ENCODE data around the gene LRRIQ3. TPM values are rescaled to one million over a fixed set of nuclear protein-coding genes. Genes with fewer than 3 reads are reported as not detected.

LRRIQ3 gene
- polyA plus RNA-seq, 3 donors = 0.08 to 0.35 TPM; not detected in 1

DNA sequence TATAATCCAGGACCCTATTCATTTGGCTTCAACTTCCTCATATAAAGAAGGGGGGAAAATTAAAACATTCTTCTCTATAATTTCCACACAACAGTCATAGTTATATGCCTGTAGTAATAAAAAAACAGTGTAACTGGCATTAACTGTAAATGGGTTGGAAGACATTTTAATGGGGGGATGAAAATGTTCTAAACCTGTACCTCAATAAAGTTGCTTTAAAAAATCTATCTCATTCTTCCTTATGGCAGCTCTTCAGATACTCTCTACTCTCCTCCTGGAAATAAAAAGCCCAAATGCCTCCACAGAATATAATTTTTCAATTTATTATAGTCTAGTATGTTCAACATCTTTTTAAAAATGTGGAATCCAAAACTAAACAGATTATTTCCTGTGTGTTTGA lies 2.6 kb downstream of the LRRIQ3 start:
- Histone ChIP-seq H3K9ac (ENCODE audit: insufficient read depth, low read length, poor library complexity, severe bottlenecking) (no peak overlapping the region), H4K20me1 (ENCODE audit: insufficient read depth, low read length) (no peaks in the 10 kb centered on the region), H3K4me1 (ENCODE audit: control insufficient read depth in 1 of 2, insufficient read depth in 2 of 2, low read length in 2 of 2) (peaks cover 14 to 24% of the 10 kb centered on the region in 2 donors), H3K27me3 (ENCODE audit: control insufficient read depth in 2 of 2, insufficient read depth in 2 of 2, low read length in 2 of 2) (no peaks in the 10 kb centered on the region), H3K79me2 (ENCODE audit: insufficient read depth, low read length) (peaks cover 9% of the 10 kb centered on the region), H3K9me3 (replicated peaks in 1 of 2; ENCODE audit: control insufficient read depth in 1 of 2, insufficient read depth in 1 of 2, low read length in 2 of 2) (no peaks in the 10 kb centered on the region), H2AFZ (ENCODE audit: insufficient read depth, low read depth, low read length, poor library complexity, severe bottlenecking) (no peak overlapping the region), H3K4me3 (replicated peaks in 1 of 3; ENCODE audit: low read depth in 2 of 3, low read length in 3 of 3) (no peak overlapping the region), H3K4me2 (replicated peaks; ENCODE audit: extremely low read depth, low read length, poor library complexity, severe bottlenecking) (no peak overlapping the region), H3K36me3 (replicated peaks in 1 of 2; ENCODE audit: control insufficient read depth in 1 of 2, insufficient read depth in 2 of 2, low read length in 2 of 2) (no peaks in the 10 kb centered on the region), H3K27ac (ENCODE audit: low read depth in 1 of 2, low read length in 2 of 2) (no peak overlapping the region)
- Mint-ChIP-seq H3K9me3 (peaks cover 0 to 2% (median 0%) of the 10 kb centered on the region in 7 donors), H3K36me3 (peaks cover 2 to 3% of the 10 kb centered on the region in 2 donors), H3K4me3 (no peak overlapping the region), H3K27me3 (ENCODE audit: low read depth in 3 of 3) (peaks cover 0 to 4% (median 0%) of the 10 kb centered on the region in 3 donors), H3K4me1 (peaks cover 19% of the 10 kb centered on the region), H3K27ac (no peak overlapping the region)
- intact Hi-C loops (cut with micrococcal nuclease) = no loop called here
- DNase-seq = no peak
- TF ChIP-seq, protein P1, sequence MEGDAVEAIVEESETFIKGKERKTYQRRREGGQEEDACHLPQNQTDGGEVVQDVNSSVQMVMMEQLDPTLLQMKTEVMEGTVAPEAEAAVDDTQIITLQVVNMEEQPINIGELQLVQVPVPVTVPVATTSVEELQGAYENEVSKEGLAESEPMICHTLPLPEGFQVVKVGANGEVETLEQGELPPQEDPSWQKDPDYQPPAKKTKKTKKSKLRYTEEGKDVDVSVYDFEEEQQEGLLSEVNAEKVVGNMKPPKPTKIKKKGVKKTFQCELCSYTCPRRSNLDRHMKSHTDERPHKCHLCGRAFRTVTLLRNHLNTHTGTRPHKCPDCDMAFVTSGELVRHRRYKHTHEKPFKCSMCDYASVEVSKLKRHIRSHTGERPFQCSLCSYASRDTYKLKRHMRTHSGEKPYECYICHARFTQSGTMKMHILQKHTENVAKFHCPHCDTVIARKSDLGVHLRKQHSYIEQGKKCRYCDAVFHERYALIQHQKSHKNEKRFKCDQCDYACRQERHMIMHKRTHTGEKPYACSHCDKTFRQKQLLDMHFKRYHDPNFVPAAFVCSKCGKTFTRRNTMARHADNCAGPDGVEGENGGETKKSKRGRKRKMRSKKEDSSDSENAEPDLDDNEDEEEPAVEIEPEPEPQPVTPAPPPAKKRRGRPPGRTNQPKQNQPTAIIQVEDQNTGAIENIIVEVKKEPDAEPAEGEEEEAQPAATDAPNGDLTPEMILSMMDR (IDR thresholded peaks at IDR 0.05) = no peak

DNA sequence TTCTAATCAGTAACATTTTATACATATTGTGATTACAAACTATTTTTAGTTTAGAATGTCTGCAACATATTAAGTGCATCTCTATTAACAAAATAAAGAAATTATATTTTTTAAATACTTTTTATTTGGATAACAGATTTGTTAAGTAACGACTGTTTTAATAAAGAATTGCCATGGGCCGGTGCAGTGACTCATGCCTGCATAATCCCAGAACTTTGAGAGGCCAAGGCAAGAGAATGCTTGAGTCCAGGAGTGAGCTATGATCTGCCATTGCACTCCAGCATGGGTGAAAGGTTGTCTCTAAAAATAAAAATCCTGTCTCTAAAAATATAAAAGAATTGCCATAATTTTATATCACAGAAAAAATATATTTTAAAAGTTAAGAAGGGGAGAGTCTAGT lies 4.1 kb downstream of the LRRIQ3 start:
- Histone ChIP-seq H3K27ac (ENCODE audit: low read depth in 1 of 2, low read length in 2 of 2) (no peak overlapping the region), H3K79me2 (ENCODE audit: insufficient read depth, low read length) (peaks cover 6% of the 10 kb centered on the region), H2AFZ (ENCODE audit: insufficient read depth, low read depth, low read length, poor library complexity, severe bottlenecking) (no peak overlapping the region), H3K9me3 (replicated peaks in 1 of 2; ENCODE audit: control insufficient read depth in 1 of 2, insufficient read depth in 1 of 2, low read length in 2 of 2) (no peaks in the 10 kb centered on the region), H3K4me1 (ENCODE audit: control insufficient read depth in 1 of 2, insufficient read depth in 2 of 2, low read length in 2 of 2) (peaks cover 6 to 11% of the 10 kb centered on the region in 2 donors), H4K20me1 (ENCODE audit: insufficient read depth, low read length) (no peaks in the 10 kb centered on the region), H3K9ac (ENCODE audit: insufficient read depth, low read length, poor library complexity, severe bottlenecking) (no peak overlapping the region), H3K27me3 (ENCODE audit: control insufficient read depth in 2 of 2, insufficient read depth in 2 of 2, low read length in 2 of 2) (no peaks in the 10 kb centered on the region), H3K36me3 (replicated peaks in 1 of 2; ENCODE audit: control insufficient read depth in 1 of 2, insufficient read depth in 2 of 2, low read length in 2 of 2) (no peaks in the 10 kb centered on the region), H3K4me2 (replicated peaks; ENCODE audit: extremely low read depth, low read length, poor library complexity, severe bottlenecking) (no peak overlapping the region), H3K4me3 (replicated peaks in 1 of 3; ENCODE audit: low read depth in 2 of 3, low read length in 3 of 3) (no peak overlapping the region)
- WGBS (ENCODE audit: insufficient coverage) = no CpG with 5 or more reads among the region's 2 CpGs
- no peaks in the 10 kb centered on the region for H3K36me3 Mint-ChIP-seq
- intact Hi-C loops (cut with micrococcal nuclease) = no loop called here
- no peak overlapping the region for H3K27ac Mint-ChIP-seq
- TF ChIP-seq, protein P1 (IDR thresholded peaks at IDR 0.05) = no peak
- DNase-seq = no peak
- H3K4me1 Mint-ChIP-seq = peaks cover 10% of the 10 kb centered on the region
- peaks cover 0 to 4% (median 0%) of the 10 kb centered on the region in 3 donors for H3K27me3 Mint-ChIP-seq (ENCODE audit: low read depth in 3 of 3)
- H3K9me3 Mint-ChIP-seq = peaks cover 0 to 2% (median 0%) of the 10 kb centered on the region in 7 donors
- no peak overlapping the region for H3K4me3 Mint-ChIP-seq

Data from CD14-positive monocyte (primary cell).